Adipocyte (in vitro differentiated cells): ENCODE results near the gene RFTN1.

Source experiments
- DNase-seq: peaks from one replicate; pipeline ENCODE4 v3.0.0-alpha.2; 2015; ENCODE audit warnings: low read depth
- H3K27me3 ChIP-seq: replicated peaks from 2 replicates; pipeline ENCODE4 v1.7.0; 2013; ENCODE audit warnings: mild to moderate bottlenecking, low read length, moderate library complexity; ENCODE audit not compliant: control insufficient read depth, insufficient read depth
- H3K36me3 ChIP-seq: 2 replicates; pipeline ENCODE4 v1.7.0; 2013; ENCODE audit warnings: low read length, mild to moderate bottlenecking, moderate library complexity; ENCODE audit not compliant: control insufficient read depth, insufficient read depth, severe bottlenecking
- H3K4me1 ChIP-seq: 2 replicates; pipeline ENCODE4 v1.7.0; 2013; ENCODE audit warnings: mild to moderate bottlenecking, low read length, moderate library complexity; ENCODE audit not compliant: control insufficient read depth, insufficient read depth
- H3K4me3 ChIP-seq: 2 replicates; pipeline ENCODE4 v1.7.0; 2013; ENCODE audit warnings: mild to moderate bottlenecking, low read length, moderate library complexity
- H3K9ac ChIP-seq: 2 replicates; pipeline ENCODE4 v1.7.0; 2013; ENCODE audit warnings: mild to moderate bottlenecking, low read length, moderate library complexity
- H3K9me3 ChIP-seq: 2 replicates; pipeline ENCODE4 v1.7.0; 2013; ENCODE audit warnings: mild to moderate bottlenecking, low read length, moderate library complexity; ENCODE audit not compliant: control insufficient read depth

RFTN1 gene

DNA sequence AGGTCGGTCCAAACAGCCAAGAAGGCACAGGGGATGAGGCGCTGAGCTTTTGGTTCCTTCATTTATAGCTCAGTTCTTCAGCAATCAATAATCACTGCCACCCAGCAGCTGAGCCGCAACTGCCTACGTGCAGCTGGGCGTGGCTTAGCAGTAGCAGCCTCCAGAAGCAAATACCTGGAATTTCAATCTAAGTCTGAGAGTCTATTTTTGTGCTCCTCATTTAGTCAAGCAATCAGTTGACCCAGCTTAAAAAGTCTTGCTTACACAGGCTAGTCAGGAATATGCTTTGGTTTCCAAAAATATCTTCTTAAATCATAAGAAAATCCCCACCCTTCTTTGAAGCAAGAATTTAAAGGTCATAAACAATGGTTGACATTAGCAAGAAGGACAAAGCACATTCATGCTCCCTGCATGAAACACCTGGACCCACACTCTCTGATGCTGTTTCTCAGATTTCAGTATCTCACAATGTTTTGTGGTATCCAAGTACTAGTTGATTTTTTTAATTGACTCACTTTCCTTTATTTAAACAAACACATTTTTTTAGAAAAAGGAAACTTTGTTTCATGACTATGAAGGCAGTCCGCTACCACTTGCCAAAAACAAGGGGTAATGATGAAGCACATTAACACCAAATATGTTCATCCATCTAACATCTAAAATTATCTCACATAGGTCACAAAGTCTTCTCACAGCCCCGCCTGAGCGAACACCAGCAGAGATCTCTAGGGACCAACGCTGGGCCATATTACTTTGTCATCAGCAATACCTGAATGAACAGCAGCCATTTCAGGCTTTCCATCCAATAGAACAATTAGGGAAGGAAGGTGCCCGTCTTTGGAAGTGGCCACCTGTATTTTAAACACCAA, 142.4 kb downstream of the RFTN1 start:
- Histone ChIP-seq H3K27me3 (no peaks in the 10 kb centered on the region), H3K4me1 (peaks cover 14% of the 10 kb centered on the region), H3K36me3 (peaks cover 37% of the 10 kb centered on the region), H3K9me3 (no peaks in the 10 kb centered on the region), H3K4me3 (no peak overlapping the region), H3K9ac (no peak overlapping the region)
- DNase-seq: peak; percentile 7

DNA sequence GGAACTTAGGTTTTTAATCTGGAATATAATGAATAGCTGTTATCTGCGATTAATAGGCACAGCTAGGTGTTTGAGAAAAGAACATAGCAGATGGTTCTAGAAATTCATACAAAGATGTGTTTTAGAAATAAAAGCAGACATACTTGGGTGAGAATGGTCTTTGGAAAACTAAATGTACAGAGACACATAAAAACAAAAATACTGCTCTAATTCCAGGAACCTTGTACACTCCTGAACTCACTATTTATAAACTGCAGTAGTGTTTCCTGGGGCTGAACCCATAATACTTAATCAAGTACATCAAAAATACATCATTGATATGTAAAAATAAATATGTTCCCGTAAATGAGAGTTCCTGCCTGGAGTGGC, 143.0 kb downstream of the RFTN1 start:
- H3K9ac ChIP-seq: no peak overlapping the region
- no peak overlapping the region for H3K4me3 ChIP-seq
- H3K9me3 ChIP-seq: no peaks in the 10 kb centered on the region
- H3K27me3 ChIP-seq: no peaks in the 10 kb centered on the region
- H3K4me1 ChIP-seq: peaks cover 14% of the 10 kb centered on the region
- peaks cover 35% of the 10 kb centered on the region for H3K36me3 ChIP-seq
- no peak for DNase-seq

DNA sequence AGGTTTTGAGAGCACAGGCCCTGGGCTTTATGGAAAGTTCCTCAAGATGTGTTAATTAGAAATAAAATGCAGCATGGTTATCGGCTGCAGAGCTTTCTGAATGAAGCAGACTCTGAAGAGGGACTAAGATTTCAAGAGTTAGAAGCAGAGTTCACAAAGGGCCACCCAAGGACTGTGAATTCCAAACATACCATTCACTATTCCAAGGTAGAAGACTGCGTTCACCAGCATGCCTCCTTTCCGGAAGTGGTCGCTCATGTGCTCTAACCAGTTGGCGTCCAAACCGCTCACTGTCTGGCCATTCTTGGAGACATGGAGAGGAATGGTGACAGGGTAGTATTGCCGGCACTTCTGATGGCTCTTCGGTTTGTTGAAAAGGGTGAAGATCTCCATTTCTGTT, 143.6 kb downstream of the RFTN1 start:
- Histone ChIP-seq H3K4me3 (no peak overlapping the region), H3K27me3 (no peaks in the 10 kb centered on the region), H3K9me3 (no peaks in the 10 kb centered on the region), H3K9ac (no peak overlapping the region), H3K36me3 (peaks cover 35% of the 10 kb centered on the region), H3K4me1 (peaks cover 14% of the 10 kb centered on the region)
- no peak for DNase-seq

DNA sequence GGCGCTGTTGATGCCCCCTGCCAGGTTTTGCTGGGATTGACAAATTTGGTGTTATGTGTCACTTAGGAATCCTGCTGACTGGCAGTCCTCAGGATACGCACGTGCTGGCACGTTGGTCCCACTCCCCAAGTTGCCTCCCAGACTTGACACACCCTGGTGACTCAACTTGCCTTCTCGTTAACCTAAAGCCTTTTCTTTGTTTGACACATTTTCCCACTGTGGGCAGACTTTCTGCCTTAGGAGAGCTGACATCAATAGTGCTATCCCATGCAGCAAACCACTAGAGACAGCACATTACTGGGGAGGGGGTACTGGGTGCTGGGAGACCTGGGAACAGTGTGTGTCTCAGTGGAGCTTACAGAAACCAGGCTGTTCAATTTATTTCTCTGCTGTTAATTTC, 144.2 kb downstream of the RFTN1 start:
- DNase-seq: no peak
- Histone ChIP-seq H3K36me3 (peaks cover 34% of the 10 kb centered on the region), H3K27me3 (no peaks in the 10 kb centered on the region), H3K4me1 (peaks cover 14% of the 10 kb centered on the region), H3K4me3 (no peak overlapping the region), H3K9me3 (no peaks in the 10 kb centered on the region), H3K9ac (no peak overlapping the region)

DNA sequence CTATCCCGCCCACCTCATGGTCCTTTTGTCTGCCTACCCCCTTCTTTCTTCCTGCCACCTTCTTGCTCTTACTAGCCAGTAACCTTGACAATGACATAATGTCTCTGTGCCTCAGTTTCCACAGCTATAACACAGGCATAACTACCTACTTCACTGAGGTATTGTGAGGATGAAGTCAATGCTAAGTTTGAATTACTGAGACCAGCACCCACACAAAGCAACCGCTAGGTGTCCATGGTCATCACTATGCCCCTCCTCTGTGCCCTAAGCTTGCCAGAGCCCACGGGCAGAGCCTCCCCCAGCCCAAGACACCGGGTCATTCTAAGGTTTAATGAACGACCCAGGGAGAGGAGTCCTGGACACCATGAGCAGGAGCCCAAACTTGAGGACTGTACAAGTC, 146.9 kb downstream of the RFTN1 start:
- DNase-seq: no peak
- Histone ChIP-seq H3K27me3 (no peaks in the 10 kb centered on the region), H3K4me3 (no peak overlapping the region), H3K4me1 (peaks cover 7% of the 10 kb centered on the region), H3K9me3 (no peaks in the 10 kb centered on the region), H3K9ac (no peak overlapping the region), H3K36me3 (peaks cover 47% of the 10 kb centered on the region)

DNA sequence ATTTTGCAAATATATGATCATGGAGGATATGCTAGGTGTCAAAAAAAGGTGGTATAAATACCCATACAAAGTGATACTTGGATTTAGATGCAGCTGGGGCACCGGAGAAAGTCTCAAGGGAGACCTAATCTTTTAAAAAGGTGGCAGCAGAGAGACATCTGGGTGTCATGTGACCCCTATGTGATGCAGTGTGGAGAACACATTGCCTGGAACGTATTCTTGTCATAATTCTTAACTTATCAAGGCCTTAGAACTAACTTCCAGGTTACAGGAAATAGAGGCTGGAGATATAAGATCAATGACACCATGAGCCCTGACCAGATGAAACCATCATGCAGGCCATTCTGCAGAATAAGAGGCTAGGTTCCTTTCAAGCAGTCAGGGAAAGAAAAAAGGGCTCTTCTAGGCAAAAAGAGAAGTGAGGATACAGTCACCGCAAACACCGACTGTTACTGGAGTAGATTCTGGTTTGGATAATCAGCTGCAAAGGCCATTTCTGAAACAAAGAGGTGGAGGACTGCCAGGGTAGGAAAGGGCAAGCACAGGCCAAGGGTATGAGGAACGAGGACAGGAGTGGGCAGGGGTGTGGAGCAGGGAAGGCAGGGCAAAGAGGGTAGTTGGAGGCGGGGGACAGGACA, 147.9 kb downstream of the RFTN1 start:
- peaks cover 7% of the 10 kb centered on the region for H3K4me1 ChIP-seq
- H3K4me3 ChIP-seq: no peak overlapping the region
- no peaks in the 10 kb centered on the region for H3K9me3 ChIP-seq
- H3K36me3 ChIP-seq: peaks cover 55% of the 10 kb centered on the region
- no peak overlapping the region for H3K9ac ChIP-seq
- H3K27me3 ChIP-seq: no peaks in the 10 kb centered on the region
- no peak for DNase-seq

DNA sequence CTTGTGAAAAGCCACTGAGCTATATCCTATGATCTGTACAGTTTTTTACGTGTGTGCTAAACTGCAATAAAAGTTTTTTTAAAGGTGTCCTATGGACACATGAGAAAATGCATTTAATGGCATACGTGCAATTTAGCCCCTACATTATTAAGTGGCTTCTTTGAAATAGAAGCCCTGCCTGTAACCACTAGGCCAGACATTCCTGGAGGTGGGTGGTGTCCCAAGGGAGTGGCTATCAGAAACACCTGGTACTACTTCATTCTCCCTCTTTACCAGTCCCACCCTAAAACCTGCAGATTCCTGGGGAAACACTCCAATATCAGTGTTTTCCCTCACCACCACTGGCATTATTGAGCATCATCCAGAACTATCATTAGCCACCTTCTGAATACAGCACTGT, 148.5 kb downstream of the RFTN1 start:
- no peak overlapping the region for H3K4me3 ChIP-seq
- H3K36me3 ChIP-seq: peaks cover 55% of the 10 kb centered on the region
- H3K27me3 ChIP-seq: no peaks in the 10 kb centered on the region
- no peak overlapping the region for H3K9ac ChIP-seq
- no peak for DNase-seq
- no peaks in the 10 kb centered on the region for H3K9me3 ChIP-seq
- peaks cover 7% of the 10 kb centered on the region for H3K4me1 ChIP-seq

DNA sequence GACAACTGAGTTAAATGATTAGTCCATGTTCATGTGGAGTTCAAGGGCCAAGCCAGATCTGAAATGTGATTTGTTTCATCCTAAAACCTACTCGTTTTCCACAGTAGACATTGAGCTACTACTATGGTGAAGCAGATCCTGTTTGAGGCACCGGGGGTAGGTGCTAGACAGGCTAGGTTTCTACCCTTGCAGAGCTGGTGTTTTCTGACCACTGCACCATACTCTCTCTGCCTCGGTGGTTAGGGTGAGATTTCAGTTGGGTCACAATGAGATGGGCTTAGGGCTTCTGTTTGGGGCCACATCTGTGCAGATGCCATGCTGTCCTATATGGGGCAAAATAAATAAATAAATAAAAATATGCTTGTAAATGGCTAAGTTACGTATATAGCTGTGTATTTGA, 149.2 kb downstream of the RFTN1 start:
- DNase-seq: no peak
- Histone ChIP-seq H3K4me1 (peaks cover 2% of the 10 kb centered on the region), H3K36me3 (peaks cover 55% of the 10 kb centered on the region), H3K27me3 (no peaks in the 10 kb centered on the region), H3K9me3 (no peaks in the 10 kb centered on the region), H3K4me3 (no peak overlapping the region), H3K9ac (no peak overlapping the region)

DNA sequence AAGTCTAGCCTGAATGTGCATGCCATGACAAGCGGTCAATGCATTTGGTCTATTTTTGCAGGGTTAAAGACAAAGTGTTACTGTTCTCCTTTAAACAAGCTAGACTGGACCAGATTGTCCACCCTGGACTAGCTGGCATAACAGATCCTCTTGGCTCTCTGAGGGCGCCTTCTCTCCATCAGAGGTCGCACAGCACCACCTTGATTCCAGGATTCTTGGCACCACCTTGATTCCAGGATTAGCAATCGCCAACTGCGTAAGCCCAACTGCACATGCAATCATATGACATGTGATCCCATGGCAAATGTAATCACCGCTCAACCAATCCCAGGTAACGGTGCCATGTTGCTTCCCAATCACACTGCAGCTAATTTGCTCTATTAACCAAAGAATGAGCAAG, 149.9 kb downstream of the RFTN1 start:
- Histone ChIP-seq H3K9ac (no peak overlapping the region), H3K27me3 (no peaks in the 10 kb centered on the region), H3K36me3 (peaks cover 51% of the 10 kb centered on the region), H3K4me1 (no peaks in the 10 kb centered on the region), H3K4me3 (no peak overlapping the region), H3K9me3 (no peaks in the 10 kb centered on the region)
- DNase-seq: no peak

DNA sequence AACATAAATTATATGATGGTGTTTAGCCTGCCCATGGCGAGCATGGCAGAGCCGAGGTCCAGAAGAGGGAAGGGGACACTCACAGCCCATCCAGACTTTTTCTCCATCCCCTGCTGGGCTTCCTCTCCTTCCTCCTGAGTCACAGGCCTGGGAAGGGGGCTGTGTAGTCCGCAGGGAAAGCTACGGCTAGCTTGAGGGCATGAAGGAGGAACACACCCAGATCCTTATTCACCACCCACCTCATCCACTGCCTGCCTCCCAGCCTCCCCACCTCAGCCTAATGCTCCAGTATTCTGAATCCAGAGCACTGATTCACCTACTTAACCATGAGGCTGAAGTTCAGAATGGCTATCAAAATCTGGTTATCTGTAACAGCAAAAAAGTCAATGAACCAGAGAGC, 150.7 kb downstream of the RFTN1 start:
- Histone ChIP-seq H3K4me1 (no peaks in the 10 kb centered on the region), H3K27me3 (no peaks in the 10 kb centered on the region), H3K9me3 (no peaks in the 10 kb centered on the region), H3K36me3 (peaks cover 46% of the 10 kb centered on the region), H3K4me3 (no peak overlapping the region), H3K9ac (no peak overlapping the region)
- peak; percentile 20 for DNase-seq

DNA sequence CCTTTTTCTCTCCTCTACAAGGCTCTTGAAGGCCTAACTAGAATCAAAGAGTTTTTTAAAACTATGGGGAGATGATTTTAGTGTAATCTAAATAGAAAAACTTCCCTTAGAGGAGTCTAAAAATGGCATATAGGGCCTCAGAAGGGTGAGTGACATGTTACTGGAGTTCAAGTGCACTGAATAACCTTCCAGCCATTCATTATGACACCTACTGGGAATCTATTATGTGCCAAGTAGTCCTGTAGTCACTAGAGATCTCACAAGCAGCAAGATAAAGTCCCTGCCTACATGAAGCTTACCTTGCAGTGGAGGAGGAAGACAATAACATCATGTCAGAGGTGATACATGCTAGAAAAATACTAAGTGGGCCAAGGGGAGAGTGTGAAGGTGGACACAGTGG, 152.4 kb downstream of the RFTN1 start:
- no peaks in the 10 kb centered on the region for H3K4me1 ChIP-seq
- no peak overlapping the region for H3K4me3 ChIP-seq
- DNase-seq: no peak
- no peaks in the 10 kb centered on the region for H3K27me3 ChIP-seq
- H3K9ac ChIP-seq: no peak overlapping the region
- H3K36me3 ChIP-seq: peaks cover 44% of the 10 kb centered on the region
- H3K9me3 ChIP-seq: no peaks in the 10 kb centered on the region
